Esophagus muscularis mucosa (tissue), 3 donors: ENCODE data around the gene ARHGEF37.
"Not testable (repeated sequence)": the region's sequence is repeated elsewhere in the genome, so short reads cannot be mapped to it uniquely, and the experiment has no call there.

Experiments used
- POLR2A ChIP-seq: fragments of 450-650 bp; IDR thresholded peaks from one replicate; pipeline ENCODE4 v1.6.1; 2017; ENCODE audit warnings: antibody characterized with exemption, moderate library complexity, mild to moderate bottlenecking, low read depth
- POLR2AphosphoS5 ChIP-seq, 2 donors: sonication (generic); formaldehyde crosslinking; IDR thresholded peaks; one replicate each; pipeline ENCODE4 v1.6.1; 2017; ENCODE audit warnings: antibody characterized with exemption in 2 of 2
- TF ChIP-seq, protein P1 (sequence below), 3 experiments: fragments of 200-600 bp in 2 of 3; fragments of 450-650 bp in 1 of 3; sonication (generic) in 2 of 3; IDR thresholded peaks; one replicate each; pipeline ENCODE4 v1.5.1; 2017 to 2019; ENCODE audit warnings: antibody characterized with exemption in 3 of 3, mild to moderate bottlenecking in 2 of 3, moderate library complexity in 1 of 3

DNA sequence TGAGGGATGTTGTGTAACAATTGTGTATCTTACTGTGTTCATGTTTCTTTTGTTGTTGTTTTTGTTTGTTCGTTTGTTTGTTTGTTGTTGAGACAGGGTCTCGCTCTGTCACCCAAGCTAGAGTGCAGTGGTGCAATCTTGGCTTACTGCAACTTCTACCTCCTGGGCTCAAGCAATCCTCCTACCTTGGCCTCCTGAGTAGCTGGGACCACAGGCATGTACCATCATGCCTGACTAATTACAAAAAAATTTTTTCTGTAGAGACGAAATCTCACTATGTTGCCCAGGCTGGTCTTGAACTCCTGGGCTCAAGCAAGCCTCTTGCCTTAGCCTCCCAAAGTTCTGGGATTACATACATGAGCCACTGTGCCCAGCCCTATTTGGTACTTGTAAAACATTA, 13.8 kb downstream of the ARHGEF37 start:
- TF ChIP-seq, protein P1, sequence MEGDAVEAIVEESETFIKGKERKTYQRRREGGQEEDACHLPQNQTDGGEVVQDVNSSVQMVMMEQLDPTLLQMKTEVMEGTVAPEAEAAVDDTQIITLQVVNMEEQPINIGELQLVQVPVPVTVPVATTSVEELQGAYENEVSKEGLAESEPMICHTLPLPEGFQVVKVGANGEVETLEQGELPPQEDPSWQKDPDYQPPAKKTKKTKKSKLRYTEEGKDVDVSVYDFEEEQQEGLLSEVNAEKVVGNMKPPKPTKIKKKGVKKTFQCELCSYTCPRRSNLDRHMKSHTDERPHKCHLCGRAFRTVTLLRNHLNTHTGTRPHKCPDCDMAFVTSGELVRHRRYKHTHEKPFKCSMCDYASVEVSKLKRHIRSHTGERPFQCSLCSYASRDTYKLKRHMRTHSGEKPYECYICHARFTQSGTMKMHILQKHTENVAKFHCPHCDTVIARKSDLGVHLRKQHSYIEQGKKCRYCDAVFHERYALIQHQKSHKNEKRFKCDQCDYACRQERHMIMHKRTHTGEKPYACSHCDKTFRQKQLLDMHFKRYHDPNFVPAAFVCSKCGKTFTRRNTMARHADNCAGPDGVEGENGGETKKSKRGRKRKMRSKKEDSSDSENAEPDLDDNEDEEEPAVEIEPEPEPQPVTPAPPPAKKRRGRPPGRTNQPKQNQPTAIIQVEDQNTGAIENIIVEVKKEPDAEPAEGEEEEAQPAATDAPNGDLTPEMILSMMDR (IDR thresholded peaks at IDR 0.05): not testable (repeated sequence)
- TF ChIP-seq POLR2A; POLR2AphosphoS5 (IDR thresholded peaks at IDR 0.05): not testable (repeated sequence)
